NCI-H128 (cell line): ENCODE results near the gene STRA6.

Experiments
- DNase-seq: peaks from one replicate; lab custom pipeline; 2025; ENCODE audit not compliant: unreplicated experiment; lab: John Stamatoyannopoulos, UW

Gene STRA6, protein sequence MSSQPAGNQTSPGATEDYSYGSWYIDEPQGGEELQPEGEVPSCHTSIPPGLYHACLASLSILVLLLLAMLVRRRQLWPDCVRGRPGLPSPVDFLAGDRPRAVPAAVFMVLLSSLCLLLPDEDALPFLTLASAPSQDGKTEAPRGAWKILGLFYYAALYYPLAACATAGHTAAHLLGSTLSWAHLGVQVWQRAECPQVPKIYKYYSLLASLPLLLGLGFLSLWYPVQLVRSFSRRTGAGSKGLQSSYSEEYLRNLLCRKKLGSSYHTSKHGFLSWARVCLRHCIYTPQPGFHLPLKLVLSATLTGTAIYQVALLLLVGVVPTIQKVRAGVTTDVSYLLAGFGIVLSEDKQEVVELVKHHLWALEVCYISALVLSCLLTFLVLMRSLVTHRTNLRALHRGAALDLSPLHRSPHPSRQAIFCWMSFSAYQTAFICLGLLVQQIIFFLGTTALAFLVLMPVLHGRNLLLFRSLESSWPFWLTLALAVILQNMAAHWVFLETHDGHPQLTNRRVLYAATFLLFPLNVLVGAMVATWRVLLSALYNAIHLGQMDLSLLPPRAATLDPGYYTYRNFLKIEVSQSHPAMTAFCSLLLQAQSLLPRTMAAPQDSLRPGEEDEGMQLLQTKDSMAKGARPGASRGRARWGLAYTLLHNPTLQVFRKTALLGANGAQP

DNA sequence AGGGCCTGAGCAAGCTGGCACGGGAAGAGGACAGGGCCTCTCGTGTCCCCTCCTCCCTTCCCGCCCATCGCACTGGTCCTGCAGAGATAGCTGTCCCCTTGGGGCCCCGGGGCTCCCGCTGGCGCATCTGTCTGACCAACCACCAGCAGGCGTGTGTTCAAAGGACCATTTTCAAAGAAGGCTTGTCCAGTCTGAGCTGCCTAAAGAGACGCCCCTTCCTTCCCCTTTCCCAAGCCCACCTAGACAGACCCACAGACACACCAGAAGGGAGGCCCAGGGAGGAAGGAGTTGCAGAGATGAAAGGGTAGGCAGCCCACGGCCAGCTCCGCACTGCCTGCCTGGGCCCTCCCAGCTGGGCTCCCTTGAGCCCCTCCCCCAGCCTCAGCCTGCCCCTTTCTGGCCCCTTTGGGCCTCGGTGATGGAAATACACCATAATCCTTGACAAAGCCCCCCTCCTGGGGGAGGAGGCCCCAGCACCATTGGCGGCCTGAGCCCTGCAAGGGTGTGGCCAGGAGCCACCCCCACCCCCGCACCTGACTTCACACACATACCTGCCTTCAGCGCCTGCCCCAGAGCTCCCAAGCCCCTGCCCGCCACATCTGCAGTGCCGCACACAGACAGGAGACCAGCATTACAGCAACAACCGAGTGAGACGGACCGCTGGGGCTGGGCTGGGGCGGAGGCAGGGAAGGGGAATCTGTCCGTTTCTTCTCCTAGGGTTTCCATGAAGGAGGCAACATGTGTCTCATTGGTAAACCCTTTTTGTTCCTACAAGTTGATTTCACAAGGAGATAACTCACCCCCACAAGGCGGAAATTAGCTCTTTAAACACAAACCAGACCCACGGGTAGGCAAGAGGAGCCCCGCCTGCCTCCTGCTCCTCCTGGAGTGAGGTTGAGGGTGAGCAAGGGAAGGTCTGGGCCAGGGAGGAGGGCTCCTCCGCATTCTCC, at the start of gene STRA6:
TSS of gene STRA6 (minus strand) at position 336 of the 950 bp plus-strand sequence. CDS start 520 bp downstream, outside the sequence.
- DNase-seq: no peak

DNA sequence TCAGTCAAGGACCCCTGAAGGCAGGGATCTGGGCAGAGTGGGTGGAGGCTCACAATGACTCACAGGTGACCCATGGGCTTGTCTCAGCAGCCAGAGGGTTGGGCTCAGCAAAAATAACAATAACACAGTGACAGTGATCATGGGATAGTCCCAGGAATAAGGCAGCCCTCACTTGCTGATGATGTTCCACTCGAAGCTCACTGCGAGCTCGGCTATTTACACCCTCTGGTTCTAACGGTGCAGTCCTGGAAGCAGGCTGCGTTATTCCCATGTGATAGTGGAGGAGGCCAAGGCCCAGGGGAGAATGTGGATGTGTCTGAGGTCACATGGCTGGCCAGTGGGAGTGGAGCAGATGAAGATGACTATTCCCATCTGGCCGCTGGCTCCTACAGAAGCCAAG, 49.7 kb upstream of the STRA6 start:
- no peak for DNase-seq

DNA sequence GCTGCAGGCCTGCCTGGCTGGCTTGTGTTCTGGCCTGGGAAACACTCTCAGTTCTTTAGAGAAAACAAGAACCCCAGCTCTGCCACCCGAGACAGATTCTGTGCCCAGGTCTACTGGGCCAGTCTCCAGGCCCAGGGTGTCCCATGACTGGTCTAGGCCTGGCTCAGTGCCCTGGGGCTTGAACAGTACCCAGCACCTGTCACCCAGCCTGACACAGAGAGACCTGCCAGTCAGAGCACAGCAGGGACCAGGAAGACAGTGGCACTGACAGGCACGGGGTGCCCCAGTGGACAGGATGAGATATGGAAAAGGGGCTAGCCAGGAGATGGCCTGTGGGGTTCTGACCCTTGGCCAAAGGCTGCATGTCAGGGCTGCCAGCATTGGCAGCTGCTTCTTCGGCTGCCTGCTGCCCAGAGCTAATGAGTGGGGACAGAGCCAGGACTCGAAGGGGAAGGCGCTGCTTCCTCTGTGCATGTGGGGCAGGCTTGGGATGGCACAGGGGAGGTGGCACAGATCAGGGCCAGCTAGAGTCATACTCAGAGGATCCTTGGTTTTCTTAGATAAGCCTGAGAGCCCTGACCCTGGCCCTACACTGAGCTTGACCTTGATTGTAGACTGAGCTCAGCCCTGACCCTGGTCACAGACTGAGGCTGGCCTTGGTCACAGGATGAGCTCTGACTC, 48.7 kb upstream of the STRA6 start:
- DNase-seq: no peak

DNA sequence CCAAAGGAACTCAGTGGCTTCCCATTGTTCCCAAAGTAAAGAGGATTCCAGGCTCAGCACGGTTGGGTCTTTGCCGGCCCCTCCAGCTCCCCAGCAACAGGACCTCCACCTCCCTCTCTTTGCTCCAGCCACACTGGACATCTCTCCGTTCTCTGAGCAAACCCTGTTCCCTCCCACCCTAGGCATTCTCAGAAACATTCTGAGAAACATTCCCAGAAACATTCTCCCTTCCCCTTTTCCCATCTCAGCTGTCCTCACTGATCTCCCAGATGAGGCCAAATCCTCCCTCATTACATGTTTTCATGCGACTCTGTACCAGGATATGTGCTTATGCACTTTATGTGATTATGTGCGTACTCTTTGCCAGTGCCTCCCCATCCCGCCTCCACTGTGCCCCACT, 47.7 kb upstream of the STRA6 start:
- no peak for DNase-seq

DNA sequence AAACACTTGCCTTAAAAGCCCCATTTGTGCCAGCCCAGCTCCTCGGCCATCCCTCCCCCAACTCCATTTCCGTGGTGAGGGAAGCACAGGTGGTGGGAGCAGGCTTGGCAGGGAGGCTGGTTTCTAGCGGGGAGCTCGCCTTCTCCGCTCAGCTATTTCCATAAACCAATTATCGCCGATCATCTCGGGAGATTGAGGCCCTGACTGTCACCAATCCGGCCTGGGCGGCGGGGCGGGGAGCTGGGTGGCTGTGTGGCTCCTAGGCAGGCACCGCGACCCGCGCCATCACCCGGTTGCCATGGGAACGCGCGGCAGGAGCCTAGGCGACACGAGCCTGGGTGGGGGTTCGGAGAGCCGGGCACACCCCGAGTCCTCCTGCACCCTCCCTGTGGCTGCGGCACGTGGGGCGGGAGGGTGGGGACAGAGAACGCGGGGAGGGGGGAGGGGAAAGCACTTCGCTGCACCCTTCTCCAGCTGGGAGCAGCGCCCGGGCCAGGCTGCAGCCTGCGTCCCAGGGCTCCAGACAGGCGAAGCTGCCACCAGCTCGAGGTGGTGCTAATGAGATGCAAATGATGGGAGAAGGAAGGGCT, 42.9 kb upstream of the STRA6 start:
- peak; percentile 90 for DNase-seq

DNA sequence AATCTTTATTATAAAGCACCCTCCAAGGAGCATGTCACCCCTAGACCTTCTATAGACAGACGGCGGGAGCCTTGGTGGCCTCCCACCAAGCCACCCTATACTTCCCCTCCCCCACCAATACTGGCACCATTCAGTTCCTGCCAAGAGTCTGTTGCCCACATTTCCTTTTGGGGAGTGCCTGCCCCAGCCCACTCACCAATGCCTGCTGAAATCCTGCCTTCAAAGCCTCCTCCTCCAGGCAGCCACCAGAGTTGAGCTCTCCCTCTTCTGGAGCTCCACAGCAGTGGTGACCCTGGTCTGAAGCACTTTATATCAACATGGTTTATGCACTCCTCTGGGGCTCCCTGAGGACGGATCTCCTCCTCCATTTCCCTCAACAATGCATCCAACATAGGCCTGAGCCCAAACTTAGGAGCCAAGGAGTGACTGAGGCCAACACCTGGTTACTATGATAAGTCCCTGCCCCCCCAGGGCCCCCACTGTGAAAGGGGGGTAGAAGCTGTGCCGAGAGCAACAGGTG, 42.3 kb upstream of the STRA6 start:
- no peak for DNase-seq

DNA sequence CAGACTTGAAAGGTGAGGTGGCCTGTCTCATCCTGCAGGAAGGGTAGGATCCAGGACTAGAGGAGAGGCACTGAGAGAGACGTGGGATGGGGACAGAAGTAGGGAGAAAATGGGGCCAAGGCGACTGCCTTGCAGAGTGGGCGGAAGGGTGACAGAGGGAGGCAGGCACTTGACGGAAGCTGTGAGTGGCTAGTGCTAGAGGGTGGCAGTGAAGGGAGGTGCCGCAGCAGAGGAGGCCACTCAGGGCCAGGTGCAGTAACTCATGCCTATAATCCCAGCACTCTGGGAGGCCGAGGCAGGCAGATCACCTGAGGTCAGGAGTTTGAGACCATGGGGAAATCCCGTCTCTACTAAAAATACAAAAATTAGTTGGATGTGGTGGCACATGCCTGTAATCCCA, 40.8 kb upstream of the STRA6 start:
- DNase-seq: no peak

DNA sequence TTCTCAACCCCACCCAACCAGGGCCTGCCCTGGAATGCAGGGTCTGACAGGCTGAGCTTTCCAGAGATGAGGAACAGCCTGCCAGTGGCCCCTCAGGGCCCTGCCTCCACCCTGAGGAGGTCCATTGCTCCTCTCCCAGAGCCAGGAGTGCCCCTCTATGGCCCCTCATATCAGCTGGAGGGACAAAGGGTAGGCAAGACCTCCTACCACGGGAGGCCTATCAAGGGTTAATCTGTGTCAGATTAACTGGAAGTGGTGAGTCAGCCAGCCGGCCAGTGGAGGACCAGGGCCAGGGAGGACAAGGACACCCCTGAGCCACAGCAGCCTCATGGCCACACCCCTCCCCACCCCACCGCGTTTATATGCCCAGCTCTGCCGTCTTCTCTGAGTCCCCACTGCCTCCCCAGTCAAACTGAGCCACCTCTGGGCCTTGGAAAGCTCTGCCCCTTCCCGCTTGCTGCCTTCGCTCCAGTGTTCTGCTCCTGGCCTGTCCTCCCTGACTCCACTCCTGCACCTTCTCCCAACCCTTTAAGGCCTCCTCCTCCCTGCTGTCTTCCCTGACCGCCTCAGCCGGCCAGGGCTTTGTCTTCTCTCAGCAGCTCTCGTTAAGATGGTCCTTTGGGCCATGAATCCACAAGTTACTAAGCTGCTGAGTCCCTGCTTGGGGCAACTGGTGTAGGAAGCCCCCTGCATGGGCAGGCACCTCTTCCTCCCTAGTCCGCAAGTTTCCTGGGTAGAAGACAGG, 40.0 kb upstream of the STRA6 start:
- no peak for DNase-seq

DNA sequence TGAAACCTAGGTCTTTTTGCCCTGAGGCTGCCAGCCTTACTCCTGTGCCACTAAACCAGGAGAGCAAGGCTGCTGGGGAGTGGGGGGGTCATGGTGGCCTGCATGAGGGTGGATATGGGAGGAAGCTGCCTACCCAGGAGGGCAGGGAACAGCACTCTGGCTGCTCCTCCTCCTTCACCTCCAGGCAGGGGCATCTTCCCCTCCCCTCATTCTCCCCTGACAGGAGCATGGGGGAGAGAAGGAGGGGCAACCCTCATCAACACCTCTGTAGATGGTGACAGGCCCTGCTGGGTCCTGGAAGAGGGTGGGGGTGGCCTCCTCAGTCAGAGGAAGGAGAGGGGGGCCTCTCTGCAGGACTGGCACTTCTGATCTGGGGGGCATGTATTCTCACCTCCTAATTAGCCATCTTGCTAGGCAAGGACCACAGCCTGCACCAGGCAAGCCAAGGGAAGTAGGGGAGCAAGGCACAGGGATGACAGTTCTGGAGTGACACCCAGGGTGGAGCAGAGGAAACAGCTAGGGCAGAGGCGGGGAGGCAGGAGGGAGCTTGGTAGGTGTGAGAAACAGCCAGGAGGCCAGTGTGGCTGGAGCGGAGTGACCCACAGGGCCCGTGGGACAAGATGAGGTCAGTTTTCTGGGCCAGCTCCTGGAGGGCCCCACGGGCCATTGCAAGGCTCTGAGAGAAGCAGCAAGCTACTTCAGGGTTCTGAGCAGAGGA, 38.5 kb upstream of the STRA6 start:
- DNase-seq: no peak

DNA sequence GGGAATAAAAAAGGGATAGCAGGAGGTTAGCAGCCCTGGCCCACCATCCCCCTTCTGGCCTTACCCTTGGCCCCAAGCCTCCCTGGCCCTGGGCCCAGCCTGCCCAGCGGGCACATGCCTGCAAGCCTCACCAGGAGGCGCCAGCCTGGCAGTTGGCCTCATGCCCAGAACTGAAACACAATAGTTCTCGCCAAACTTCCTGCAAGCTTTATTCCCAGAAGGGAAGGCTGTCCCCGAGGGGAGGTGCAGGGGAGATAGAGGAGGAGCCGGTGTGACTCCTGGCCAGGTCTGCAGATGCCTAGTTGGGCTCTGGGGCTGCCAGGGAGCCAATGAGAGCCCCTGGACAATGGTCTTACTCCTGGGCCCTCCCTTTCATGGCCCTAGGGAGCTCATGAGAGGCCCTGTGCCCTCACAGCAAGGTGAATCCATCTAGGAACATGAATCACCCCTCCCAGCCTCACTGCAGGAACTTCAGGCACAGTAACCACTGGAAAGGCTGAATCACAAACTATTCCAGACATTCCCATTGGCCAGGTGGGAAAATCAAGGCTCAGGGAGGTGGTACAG, 37.5 kb upstream of the STRA6 start:
- peak; percentile 90 for DNase-seq

DNA sequence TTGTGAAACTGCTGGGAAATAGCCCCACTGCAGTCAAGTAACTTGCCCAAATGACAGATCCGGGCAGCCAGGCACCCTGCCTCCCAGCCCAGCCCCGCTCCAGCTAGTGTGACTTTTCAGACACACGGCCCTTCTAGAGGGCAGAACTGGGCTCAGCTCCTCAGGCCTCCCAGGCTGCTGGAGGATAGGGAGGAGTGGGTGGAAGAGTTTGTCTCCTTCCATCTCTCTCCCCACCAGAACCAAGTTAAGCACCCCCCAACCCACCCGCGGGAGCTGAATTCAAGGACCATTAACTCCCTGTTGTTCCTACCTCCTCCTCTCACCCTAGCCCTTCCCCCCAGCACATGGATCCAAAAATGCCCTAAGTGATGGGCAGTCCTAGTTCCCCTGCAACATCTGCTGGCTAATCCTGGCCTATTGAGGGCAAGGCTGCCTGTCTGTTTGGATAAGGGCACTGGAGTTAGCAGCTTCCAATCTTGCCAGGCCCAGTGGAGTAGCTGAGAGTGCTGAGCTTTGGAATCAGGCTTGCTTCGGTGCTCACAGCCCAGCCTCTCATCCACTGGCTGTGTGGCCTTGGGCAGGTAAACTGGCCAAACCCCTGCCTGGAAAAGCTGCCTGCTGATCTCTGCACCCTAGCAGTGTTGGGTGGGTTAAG, 36.6 kb upstream of the STRA6 start:
- DNase-seq: no peak

DNA sequence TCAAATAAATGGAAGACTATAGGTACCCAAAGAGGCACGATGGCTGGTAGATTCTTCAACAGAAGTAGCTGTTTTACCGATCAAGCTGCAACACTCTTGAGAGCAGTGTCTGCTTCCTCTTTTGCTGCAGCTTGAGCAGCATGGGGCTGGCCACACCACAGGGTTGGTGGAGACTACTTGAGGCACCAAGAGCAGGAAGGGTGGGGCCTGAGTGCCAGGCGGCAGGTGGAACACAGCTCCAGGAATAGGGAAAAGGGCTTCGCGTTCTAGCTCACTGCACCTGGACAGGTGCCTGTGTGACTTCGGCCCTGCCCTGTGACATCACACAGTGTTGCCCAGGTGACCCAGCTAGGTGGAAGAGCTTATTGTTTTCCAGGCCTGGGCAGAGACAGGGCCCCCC, 33.4 kb upstream of the STRA6 start, which contains the start of gene CCDC33:
TSS of gene CCDC33 (plus strand) at position 365 of the 400 bp plus-strand sequence. CDS start 394 bp downstream, outside the sequence.
- no peak for DNase-seq

DNA sequence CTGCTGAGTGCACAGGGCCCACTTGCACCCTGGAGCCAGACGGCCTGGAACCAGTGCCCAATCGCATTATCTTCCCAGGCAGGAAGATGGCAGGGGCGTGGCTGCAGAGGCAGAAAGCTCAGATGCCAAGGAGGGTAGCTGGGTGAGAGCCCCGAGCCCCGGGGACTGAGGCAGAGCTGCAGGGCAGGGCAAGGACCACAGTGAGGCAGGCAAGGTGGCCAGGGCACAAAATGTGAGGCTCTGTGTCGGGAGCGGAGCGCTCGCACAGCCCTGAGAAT, 31.9 kb upstream of the STRA6 start:
- no peak for DNase-seq

DNA sequence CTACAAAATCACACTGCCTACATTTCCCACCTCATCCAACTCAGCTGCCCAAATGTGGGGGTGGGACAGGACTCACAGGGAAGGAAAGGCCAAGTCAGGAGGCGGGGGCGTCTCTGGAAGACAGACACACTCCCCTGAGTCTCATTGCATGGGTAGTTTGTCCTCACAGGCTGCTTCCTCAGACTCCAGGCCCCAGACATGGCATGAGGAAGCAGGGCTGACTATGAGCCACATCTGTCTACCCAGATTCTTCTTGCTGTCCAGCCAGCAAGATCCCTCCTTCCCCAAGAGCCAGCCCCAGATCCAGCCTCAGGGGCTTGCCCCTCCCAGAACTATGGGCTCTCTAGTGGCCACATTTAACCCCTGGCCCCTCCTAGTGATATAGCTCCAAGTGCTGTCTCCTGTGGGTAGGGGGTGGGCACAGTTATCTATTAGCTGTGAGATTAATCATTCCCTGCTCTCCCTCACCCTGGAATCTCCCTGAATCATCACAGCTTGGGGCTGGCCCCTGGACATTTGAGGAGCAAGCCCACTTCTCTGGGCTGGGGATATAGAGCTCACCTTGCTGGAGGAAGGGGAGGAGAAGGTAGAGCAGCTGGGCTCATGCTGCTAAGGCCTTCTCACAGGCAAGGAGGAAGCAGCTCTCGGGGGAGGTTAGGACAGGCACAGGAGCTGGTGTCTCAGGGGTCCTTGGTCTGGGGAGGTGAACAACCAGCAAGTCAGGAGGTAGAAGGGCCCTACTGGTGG, 31.4 kb upstream of the STRA6 start:
- DNase-seq: no peak

DNA sequence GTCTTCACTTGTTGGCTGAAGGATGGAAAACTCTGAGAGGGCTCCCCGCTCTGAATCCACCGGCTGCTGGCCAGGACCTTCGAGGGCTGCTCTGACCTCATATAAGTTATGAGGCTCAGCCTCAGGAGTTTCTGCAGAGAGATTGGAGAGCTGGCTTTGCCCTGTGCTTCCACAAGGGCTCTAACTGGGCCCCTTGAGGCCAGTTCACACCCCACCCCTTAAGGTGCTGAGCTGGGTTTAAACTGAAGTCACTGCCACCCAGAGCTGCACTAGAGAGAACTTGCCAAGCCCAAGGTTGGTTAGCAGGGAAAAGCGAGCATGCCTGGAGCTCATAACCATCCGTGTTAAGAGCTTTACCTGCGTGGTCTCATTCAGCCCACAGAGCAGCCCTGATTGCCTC, 30.8 kb upstream of the STRA6 start:
- DNase-seq: no peak

DNA sequence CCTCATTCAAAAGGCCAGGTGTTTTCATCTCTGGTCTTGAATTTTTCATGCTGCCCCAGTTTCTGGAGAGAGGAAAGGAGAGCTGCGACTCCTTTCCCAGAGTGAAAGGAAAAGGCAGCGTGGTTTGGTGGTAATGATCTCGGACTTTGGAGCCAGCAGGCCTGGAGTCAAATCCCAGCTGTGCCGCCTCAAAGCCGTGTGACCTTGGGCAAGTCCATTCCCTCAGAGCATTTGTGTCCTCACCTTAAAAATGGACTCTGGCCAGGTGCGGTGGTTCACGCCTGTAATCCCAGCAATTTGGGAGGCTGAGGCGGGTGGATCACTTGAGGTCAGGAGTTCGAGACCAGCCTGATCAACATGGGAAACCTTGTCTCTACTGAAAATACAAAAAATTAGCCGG, 28.9 kb upstream of the STRA6 start:
- DNase-seq: no peak

DNA sequence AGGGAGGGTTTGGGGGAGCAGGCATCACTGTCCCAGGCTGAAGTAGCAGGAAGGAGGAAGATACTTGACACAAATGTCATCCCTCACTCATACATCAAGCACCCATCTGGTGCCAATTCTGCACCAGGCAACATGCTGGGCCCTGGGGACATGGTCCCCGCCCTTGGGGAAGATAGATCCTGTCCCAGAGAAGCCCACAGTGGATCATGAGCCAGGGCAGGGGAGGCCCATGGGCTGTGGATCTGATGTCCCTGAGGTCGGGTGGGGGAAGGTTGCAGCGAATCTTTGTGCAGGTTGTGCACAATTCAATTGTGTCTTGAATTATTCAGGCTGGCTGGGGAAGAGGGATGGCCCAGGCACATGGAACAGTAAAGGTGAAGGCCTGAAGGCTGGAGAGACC, 27.1 kb upstream of the STRA6 start:
- no peak for DNase-seq

DNA sequence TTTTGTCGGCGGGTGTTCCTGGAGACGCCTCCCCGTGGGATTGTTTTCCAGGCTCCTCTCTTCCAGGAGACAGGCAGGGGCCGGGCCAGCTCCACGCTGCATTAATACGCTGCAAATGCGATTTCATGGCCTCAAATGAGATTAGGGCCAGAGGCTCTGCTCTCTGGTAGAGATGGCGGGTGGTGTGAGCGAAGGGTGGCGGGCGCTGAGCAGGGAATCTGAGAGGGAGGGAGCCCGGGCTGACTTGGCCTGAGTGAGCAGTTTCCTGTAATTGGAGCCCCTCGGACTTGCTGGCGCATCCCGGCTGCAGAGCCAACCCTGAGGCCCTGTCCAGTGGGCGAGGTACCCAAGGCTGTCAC, 26.1 kb upstream of the STRA6 start:
- DNase-seq: no peak
